Stomach (tissue), 4 donors: ENCODE data around the gene ACAT2.

ENCODE experiments used
- CTCF ChIP-seq, 7 experiments: fragments of 450-650 bp in 4 of 7; fragments of 200-600 bp in 3 of 7; sonication (generic) in 3 of 7; IDR thresholded peaks; one replicate each; pipeline ENCODE4 v1.5.1; 2016 to 2019; ENCODE audit warnings: antibody characterized with exemption in 7 of 7, control low read depth in 2 of 7, mild to moderate bottlenecking in 1 of 7
- POLR2A ChIP-seq, 4 donors: fragments of 450-650 bp; IDR thresholded peaks; one replicate each; pipeline ENCODE4 v1.6.1; 2016; ENCODE audit warnings: antibody characterized with exemption in 4 of 4, control low read depth in 2 of 4, mild to moderate bottlenecking in 1 of 4, moderate library complexity in 1 of 4
- POLR2AphosphoS5 ChIP-seq, 3 donors: sonication (generic); formaldehyde crosslinking; IDR thresholded peaks; one replicate each; pipeline ENCODE4 v1.6.1; 2016; ENCODE audit warnings: antibody characterized with exemption in 3 of 3

GRCh38 chr6:159828074-159828473 is 66.2 kb downstream of the ACAT2 start:
- no peak for TF ChIP-seq POLR2AphosphoS5 (IDR thresholded peaks at IDR 0.05)
- TF ChIP-seq CTCF (IDR thresholded peaks at IDR 0.05) = no peak
- TF ChIP-seq POLR2A (IDR thresholded peaks at IDR 0.05) = no peak
